ENCODE measurements around the gene TSPYL4.

Gene TSPYL4

GRCh38 chr6:116271149-116271708, 17.4 kb upstream of the TSPYL4 start:
- no peak for DNase-seq (ENCODE audit: low read depth in 2 of 2)

GRCh38 chr6:116268589-116269293, 14.9 kb upstream of the TSPYL4 start:
- DNase-seq (ENCODE audit: low read depth in 2 of 2) = no peak

DNA sequence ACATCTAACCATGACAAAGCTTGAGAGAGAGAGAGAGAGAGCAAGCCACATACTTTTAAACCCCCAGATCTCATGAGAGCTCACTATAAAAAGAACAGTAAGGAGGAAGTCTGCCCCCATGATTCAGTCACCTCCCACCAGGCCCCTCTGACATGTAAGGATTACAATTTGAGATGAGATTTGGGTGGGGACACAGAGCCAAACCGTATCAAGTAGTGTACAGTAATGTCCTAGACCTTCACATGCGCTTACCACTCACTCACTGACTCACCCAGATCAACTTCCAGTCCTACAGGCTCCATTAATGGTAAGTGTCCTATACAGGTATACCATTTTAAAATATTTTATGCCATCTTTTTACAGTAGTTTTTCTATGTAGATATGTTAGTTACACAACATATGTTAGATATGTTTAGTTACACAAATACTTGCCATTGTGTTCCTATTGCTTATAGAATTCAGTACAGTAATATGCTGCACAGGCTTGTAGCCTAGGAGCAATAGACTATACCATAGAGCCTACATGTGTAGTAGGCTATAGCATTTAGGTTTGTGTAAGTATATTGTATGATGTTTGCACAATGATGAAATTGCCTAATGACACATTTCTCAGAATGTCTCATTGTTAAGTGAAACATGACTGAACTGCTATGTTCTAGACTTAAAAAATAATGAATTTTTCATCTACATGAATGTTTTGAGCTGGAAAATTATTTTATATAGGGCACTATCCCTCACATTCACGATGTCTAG, 14.1 kb upstream of the TSPYL4 start:
- DNase-seq (ENCODE audit: low read depth in 2 of 2) = no peak

DNA sequence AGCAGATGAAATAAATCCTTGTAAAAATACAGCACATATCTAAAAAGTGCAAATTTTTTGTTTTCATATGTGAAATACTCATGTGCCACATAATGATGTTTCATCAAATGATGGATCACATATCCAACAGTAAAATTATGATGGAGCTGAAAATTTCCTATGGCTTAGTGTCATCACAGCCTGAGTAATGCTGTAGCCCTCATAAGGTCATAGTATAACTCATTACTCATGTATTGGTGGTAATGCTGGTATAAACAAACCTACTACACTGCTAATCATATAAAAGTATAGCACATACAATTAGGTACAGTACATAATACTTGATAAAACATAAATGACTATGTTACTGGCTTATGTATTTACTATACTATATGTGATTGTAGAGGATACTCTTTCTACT, 12.9 kb upstream of the TSPYL4 start:
- no peak for DNase-seq (ENCODE audit: low read depth in 2 of 2)

GRCh38 chr6:116265041-116265829, 11.4 kb upstream of the TSPYL4 start:
- DNase-seq (ENCODE audit: low read depth in 2 of 2) = no peak

- DNase-seq (ENCODE audit: low read depth in 2 of 2) = no peak
These were observed 9.5 kb upstream of the TSPYL4 start for GRCh38 chr6:116263353-116263752.

DNA sequence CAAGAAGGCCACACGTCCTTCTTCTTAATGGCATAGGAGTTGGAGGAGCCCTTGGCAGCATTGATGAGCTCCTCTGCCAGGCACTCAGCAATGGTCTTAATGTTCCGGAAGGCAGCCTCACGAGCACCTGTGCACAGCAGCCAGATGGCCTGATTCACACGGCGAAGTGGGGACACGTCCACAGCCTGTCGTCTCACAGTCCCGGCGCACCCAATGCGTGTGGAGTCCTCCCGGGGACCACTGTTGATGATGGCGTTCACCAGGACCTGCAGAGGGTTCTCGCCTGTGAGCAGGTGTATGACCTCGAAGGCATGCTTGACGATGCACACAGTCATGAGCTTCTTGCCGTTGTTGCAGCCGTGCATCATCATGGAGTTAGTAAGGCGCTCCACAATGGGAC, 4.6 kb upstream of the TSPYL4 start:
- no peak for DNase-seq (ENCODE audit: low read depth in 2 of 2)

- no peak for DNase-seq (ENCODE audit: low read depth in 2 of 2)
These were observed 2.8 kb upstream of the TSPYL4 start for GRCh38 chr6:116256694-116257093.

DNA sequence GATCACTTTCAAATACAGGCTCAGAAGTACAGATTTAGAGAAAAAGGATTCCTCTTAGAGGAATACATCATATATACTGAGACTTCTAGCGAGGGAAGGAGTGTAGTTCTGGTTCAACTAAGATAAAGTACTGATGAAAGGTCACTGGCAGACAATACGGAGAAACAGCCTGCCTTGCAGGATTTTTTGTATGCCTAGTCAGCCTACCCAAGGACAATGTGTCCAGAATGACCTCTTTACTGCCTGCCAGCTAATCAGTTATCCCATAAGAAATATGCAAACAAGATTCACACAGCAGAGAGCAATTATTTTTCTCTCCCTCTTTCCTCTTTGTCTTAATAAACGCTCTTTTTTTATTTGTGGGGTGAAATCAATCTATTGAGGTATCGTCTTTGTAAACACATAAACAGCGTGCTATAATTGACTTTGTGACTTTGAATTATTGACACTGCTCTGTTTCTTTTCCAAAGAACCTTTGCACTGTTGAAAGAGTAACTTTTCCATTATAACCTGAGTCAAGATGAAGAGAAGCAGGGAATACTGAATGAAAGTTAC, 1.4 kb upstream of the TSPYL4 start:
- DNase-seq (ENCODE audit: low read depth in 2 of 2) = no peak

DNA sequence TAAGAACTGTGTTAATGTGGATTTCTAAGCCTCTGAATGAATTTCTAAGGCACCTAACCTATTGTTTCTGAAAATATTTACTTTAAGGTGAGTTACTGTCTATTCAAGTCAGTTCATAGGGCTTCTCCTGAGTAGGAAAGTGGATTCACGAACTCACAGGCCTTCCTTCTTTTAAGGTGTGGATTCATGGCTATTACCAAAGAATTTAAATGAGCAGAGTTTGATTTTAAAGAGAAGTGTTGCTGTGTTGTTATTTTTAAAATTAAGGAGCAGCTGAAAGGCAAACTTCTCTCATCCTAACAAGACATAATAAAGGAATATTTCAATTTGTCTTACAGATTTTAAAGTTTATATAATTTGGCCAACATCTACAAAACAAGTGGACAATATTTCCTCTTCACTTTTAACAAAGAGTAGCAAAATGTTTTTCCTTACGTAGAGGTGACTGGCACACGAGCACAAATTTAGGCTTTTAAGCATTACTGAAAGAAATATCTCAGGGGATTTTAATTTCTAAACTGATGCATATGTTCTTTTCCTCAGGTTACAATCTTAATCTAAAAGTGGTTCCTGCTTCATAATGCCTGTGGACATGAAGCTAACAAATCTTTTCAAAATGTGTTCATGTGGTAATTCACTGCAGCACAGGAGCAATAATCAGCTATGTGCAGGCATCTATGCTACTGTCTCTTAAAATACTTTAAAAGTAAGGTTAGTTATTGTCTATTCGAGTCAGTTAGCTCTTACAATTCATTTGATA, 602 bp upstream of the TSPYL4 start:
- no peak for DNase-seq (ENCODE audit: low read depth in 2 of 2)

GRCh38 chr6:116253188-116253504, 729 bp downstream of the TSPYL4 start:
- DNase-seq (ENCODE audit: low read depth in 2 of 2) = no peak

GRCh38 chr6:116251568-116252384, 2.1 kb downstream of the TSPYL4 start:
- no peak for DNase-seq (ENCODE audit: low read depth in 2 of 2)

DNA sequence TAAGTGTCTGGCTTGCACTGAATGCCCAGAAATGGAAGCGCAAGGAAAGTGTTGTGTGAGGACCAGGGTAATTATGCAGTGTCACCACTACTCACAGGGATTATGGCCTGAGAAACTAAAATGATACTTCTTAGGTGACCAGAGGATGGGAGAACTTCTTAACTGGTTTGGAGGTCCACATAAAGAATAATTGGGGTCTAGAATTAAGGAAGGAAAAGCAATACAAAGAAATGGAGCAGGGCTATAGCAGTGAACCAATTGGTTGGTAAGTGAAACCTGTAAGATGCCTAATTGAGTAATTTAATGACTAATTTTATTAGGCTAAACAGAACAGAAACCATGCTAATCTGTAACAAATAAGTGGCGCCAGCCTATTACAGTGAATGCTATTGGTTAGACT, 5.3 kb downstream of the TSPYL4 start:
- no peak for DNase-seq (ENCODE audit: low read depth in 2 of 2)

DNA sequence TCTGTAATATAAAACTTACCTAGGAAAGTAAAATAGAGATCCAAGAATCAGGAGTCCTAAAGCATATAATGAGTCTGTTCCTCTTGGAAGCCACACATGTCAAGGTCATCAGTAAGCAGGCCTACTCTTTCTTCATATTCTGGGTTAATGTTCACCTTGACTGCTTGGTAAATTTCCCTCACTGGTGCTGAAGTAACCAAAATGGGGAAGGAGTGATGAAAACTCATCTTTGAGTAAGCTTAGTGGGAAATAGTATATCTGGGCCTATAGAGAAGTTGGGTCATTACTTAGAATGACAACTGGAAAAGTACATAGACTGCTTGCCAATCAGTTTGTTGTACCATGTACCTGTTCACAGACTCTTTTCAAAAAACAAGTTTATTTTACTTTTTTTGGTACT, 6.6 kb downstream of the TSPYL4 start:
- DNase-seq (ENCODE audit: low read depth in 2 of 2) = no peak

DNA sequence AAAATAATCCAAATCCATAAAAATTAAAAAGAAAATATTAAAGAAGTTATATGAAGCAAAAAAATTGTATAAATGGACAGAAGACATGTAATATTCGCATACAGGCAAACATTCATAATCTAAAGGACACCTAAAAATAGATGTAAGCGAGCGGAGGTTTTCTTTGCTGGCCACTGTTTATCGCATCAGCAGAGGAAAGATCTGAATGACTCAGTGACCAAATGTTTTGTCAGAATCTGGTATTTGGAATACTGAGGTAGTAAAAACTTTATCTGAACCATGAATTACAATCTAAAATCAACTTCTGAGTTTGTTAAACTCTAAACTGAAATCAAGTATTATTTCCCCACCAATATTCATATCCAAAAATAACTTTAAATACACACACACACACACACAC, 7.8 kb downstream of the TSPYL4 start:
- DNase-seq (ENCODE audit: low read depth in 2 of 2) = no peak

DNA sequence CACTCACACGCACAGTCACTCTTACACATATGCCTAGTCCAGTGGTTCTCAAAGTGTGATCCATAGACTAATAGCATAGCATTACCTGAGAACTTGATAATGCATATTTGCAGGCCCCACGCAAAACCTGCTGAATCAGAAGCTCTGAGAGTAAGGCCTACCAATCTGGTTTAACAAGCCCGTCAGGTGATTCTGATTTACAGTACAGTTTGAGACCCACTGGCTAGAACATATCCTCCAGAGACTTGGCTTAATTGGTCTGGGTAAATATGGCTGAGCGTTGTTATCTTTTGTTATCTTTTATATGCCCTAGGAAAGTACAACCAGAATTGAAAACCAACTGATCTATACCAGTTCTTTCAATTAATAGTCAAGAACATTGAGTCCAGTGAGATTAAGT, 9.6 kb downstream of the TSPYL4 start:
- DNase-seq (ENCODE audit: low read depth in 2 of 2) = no peak

DNA sequence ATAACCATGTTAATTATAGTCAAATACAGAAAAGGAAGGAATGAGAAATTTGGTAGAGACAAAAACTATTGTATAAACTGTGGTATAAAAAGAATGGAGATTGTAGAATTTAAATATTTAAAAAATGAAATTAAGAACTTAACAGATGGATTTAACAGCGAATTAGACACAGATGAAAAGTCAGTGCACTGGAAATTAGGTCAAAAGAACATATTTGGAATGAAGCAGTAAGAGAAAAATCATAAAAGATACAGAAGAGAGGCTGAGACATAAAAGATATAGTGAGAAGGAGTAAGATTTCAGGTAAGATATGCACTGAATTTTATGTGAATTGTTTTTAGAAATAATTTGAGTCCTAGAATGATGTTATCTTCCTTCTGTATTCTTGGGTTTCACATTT, 14.0 kb downstream of the TSPYL4 start:
- DNase-seq (ENCODE audit: low read depth in 2 of 2) = no peak

GRCh38 chr6:116239256-116239655, 14.6 kb downstream of the TSPYL4 start:
- DNase-seq (ENCODE audit: low read depth in 2 of 2) = no peak

GRCh38 chr6:116238083-116238482, 15.8 kb downstream of the TSPYL4 start:
- no peak for DNase-seq (ENCODE audit: low read depth in 2 of 2)

GRCh38 chr6:116234689-116235088, 19.2 kb downstream of the TSPYL4 start:
- no peak for DNase-seq (ENCODE audit: low read depth in 2 of 2)

All from stimulated activated CD8-positive, alpha-beta memory T cell treated with anti-CD3 and anti-CD28 coated beads, Interleukin-2, amount 100 ng/mL, for 1 hour (primary cell).